ENCODE results near the gene SREBF2. TPM values are rescaled to one million over a fixed set of nuclear protein-coding genes. Genes with fewer than 3 reads are reported as not detected.

The SREBF2 gene
- polyA plus RNA-seq, 3 donors, result 22.2 to 25.1 (median 24.5) TPM

GRCh38 chr22:41888627-41889200 is 55.8 kb downstream of the SREBF2 start:
- H4K20me1 ChIP-seq (ENCODE audit: insufficient read depth, low read length), result no peaks in the 10 kb centered on the region
- H3K9me3 ChIP-seq (replicated peaks in 1 of 2; ENCODE audit: control insufficient read depth in 1 of 2, insufficient read depth in 1 of 2, low read length in 2 of 2), result no peaks in the 10 kb centered on the region
- DNase-seq, result no peak
- Mint-ChIP-seq H3K9me3 (no peaks in the 10 kb centered on the region), H3K4me1 (no peaks in the 10 kb centered on the region), H3K4me3 (no peak overlapping the region), H3K27ac (no peak overlapping the region), H3K36me3 (peaks cover 85 to 92% of the 10 kb centered on the region in 2 donors), H3K27me3 (ENCODE audit: low read depth in 3 of 3) (peaks cover 0 to 1% (median 0%) of the 10 kb centered on the region in 3 donors)
- H3K4me1 ChIP-seq (ENCODE audit: control insufficient read depth in 1 of 2, insufficient read depth in 2 of 2, low read length in 2 of 2), result no peaks in the 10 kb centered on the region
- no peaks in the 10 kb centered on the region for H3K27me3 ChIP-seq (ENCODE audit: control insufficient read depth in 2 of 2, insufficient read depth in 2 of 2, low read length in 2 of 2)
- intact Hi-C loops (cut with micrococcal nuclease), result no loop called here
- no peak overlapping the region for H3K27ac ChIP-seq (ENCODE audit: low read depth in 1 of 2, low read length in 2 of 2)
- H3K9ac ChIP-seq (ENCODE audit: insufficient read depth, low read length, poor library complexity, severe bottlenecking), result no peak overlapping the region
- H3K4me3 ChIP-seq (replicated peaks in 1 of 3; ENCODE audit: low read depth in 2 of 3, low read length in 3 of 3), result no peak overlapping the region
- WGBS (ENCODE audit: insufficient coverage), result 96% methylated on average over 3 of the region's 4 CpGs
- H3K79me2 ChIP-seq (ENCODE audit: insufficient read depth, low read length), result no peaks in the 10 kb centered on the region
- H3K4me2 ChIP-seq (replicated peaks; ENCODE audit: extremely low read depth, low read length, poor library complexity, severe bottlenecking), result no peak overlapping the region
- peaks cover 87 to 98% of the 10 kb centered on the region in 2 donors for H3K36me3 ChIP-seq (replicated peaks in 1 of 2; ENCODE audit: control insufficient read depth in 1 of 2, insufficient read depth in 2 of 2, low read length in 2 of 2)
- no peak for TF ChIP-seq CTCF (IDR thresholded peaks at IDR 0.05)
- H2AFZ ChIP-seq (ENCODE audit: insufficient read depth, low read depth, low read length, poor library complexity, severe bottlenecking), result no peak overlapping the region

GRCh38 chr22:41891407-41891806 is 58.5 kb downstream of the SREBF2 start:
- Histone ChIP-seq H3K79me2 (ENCODE audit: insufficient read depth, low read length) (no peaks in the 10 kb centered on the region), H3K36me3 (replicated peaks in 1 of 2; ENCODE audit: control insufficient read depth in 1 of 2, insufficient read depth in 2 of 2, low read length in 2 of 2) (peaks cover 79 to 95% of the 10 kb centered on the region in 2 donors), H3K27me3 (ENCODE audit: control insufficient read depth in 2 of 2, insufficient read depth in 2 of 2, low read length in 2 of 2) (no peaks in the 10 kb centered on the region), H3K4me1 (ENCODE audit: control insufficient read depth in 1 of 2, insufficient read depth in 2 of 2, low read length in 2 of 2) (no peaks in the 10 kb centered on the region), H3K4me3 (replicated peaks in 1 of 3; ENCODE audit: low read depth in 2 of 3, low read length in 3 of 3) (no peak overlapping the region), H3K9ac (ENCODE audit: insufficient read depth, low read length, poor library complexity, severe bottlenecking) (no peak overlapping the region), H3K27ac (ENCODE audit: low read depth in 1 of 2, low read length in 2 of 2) (no peak overlapping the region), H3K9me3 (replicated peaks in 1 of 2; ENCODE audit: control insufficient read depth in 1 of 2, insufficient read depth in 1 of 2, low read length in 2 of 2) (no peaks in the 10 kb centered on the region), H2AFZ (ENCODE audit: insufficient read depth, low read depth, low read length, poor library complexity, severe bottlenecking) (no peak overlapping the region), H4K20me1 (ENCODE audit: insufficient read depth, low read length) (no peaks in the 10 kb centered on the region), H3K4me2 (replicated peaks; ENCODE audit: extremely low read depth, low read length, poor library complexity, severe bottlenecking) (no peak overlapping the region)
- H3K27ac Mint-ChIP-seq, result no peak overlapping the region
- WGBS (ENCODE audit: insufficient coverage), result 96% methylated on average over 9 of the region's 9 CpGs
- H3K27me3 Mint-ChIP-seq (ENCODE audit: low read depth in 3 of 3), result peaks cover 0 to 1% (median 0%) of the 10 kb centered on the region in 3 donors
- H3K4me1 Mint-ChIP-seq, result no peaks in the 10 kb centered on the region
- no peak overlapping the region for H3K4me3 Mint-ChIP-seq
- TF ChIP-seq CTCF (IDR thresholded peaks at IDR 0.05), result no peak
- DNase-seq, result no peak
- intact Hi-C loops (cut with micrococcal nuclease), result no loop called here
- no peaks in the 10 kb centered on the region for H3K9me3 Mint-ChIP-seq
- peaks cover 80 to 94% of the 10 kb centered on the region in 2 donors for H3K36me3 Mint-ChIP-seq

All from CD14-positive monocyte (primary cell).